Activated CD8-positive, alpha-beta T cell treated with anti-CD3 and anti-CD28 coated beads for 36 hours (primary cell): ENCODE data around the gene DCTN2. TPM values are rescaled to one million over a fixed set of nuclear protein-coding genes. Genes with fewer than 3 reads are reported as not detected.

Experiments
- ATAC-seq: fragments of 200-7000 bp; cut with Tn5 transposase; one replicate; pipeline ENCODE4 v1.10.0; 2021; ENCODE audit warnings: mild to moderate bottlenecking, moderate library complexity
- CTCF ChIA-PET: fragments of 350-600 bp; sonication (Branson Sonifier 250); formaldehyde crosslinking; loops from one replicate; lab custom pipeline; 2021; ENCODE audit warnings: antibody characterized with exemption; lab: Charles Lee
- POLR2A ChIA-PET: fragments of 350-600 bp; sonication (Branson Sonifier 250); formaldehyde crosslinking; loops from one replicate; lab custom pipeline; 2021; ENCODE audit warnings: antibody characterized with exemption; lab: Charles Lee
- DNase-seq: peaks from one replicate; pipeline ENCODE4 v3.0.0-alpha.2; 2020
- H3K27ac Mint-ChIP-seq: one replicate; pipeline ENCODE4 v1.8.0; 2021; ENCODE audit warnings: mild to moderate bottlenecking, mixed read lengths
- H3K27me3 Mint-ChIP-seq: one replicate; pipeline ENCODE4 v1.8.0; 2021; ENCODE audit warnings: mixed read lengths
- H3K36me3 Mint-ChIP-seq: one replicate; pipeline ENCODE4 v1.8.0; 2021; ENCODE audit warnings: low read depth, mixed read lengths
- H3K4me1 Mint-ChIP-seq: one replicate; pipeline ENCODE4 v1.8.0; 2021; ENCODE audit warnings: low read depth, mixed read lengths
- H3K4me3 Mint-ChIP-seq: one replicate; pipeline ENCODE4 v1.8.0; 2021; ENCODE audit warnings: mild to moderate bottlenecking, moderate library complexity, mixed read lengths
- H3K9me3 Mint-ChIP-seq: one replicate; pipeline ENCODE4 v1.8.0; 2021; ENCODE audit warnings: mixed read lengths
- CTCF ChIP-seq: fragments of 200-600 bp; IDR thresholded peaks from one replicate; pipeline ENCODE4 v1.8.0; 2022; ENCODE audit warnings: antibody characterized with exemption, mild to moderate bottlenecking
- intact Hi-C: fragments of 100-400 bp; cut with micrococcal nuclease; formaldehyde crosslinking; loops from one replicate; pipeline ENCODE4 v1.10.0; 2022
- total RNA-seq, 2 experiments: library from RNA; stranded (reverse); gene quantifications; one replicate each; pipeline ENCODE4 v1.2.3, GENCODE V29; 2021

The DCTN2 gene
- total RNA-seq, result 10 to 100 TPM; 66.2 to 68.6 TPM

GRCh38 chr12:57546438-57547287, at the start of gene DCTN2:
TSS of gene DCTN2 (minus strand) at chr12:57547192. CDS start at chr12:57547063, 129 bp downstream.
- intact Hi-C loops, result no loop called here
- Mint-ChIP-seq H3K4me3 (peak within 1 kb of the TSS; percentile 95), H3K4me1 (peaks cover 45% of the 10 kb centered on the region), H3K36me3 (peaks cover 9% of the 10 kb centered on the region), H3K27me3 (peaks cover 4% of the 10 kb centered on the region), H3K27ac (peak within 1 kb of the TSS; percentile 94), H3K9me3 (no peaks in the 10 kb centered on the region)
- ATAC-seq (peak; percentile 96), DNase-seq (peak; percentile 98)
- ChIA-PET CTCF (interaction anchor here (1.1 to 2.0 kb wide), 7 partner anchors 11 to 236 kb away, joined by 3 to 9 read pairs (median 4); partner anchors contain the start of genes OS9 and TSFM), POLR2A (interaction anchor here (0.5 to 2.0 kb wide), 8 partner anchors 11 to 233 kb away, joined by 3 to 11 read pairs (median 4); partner anchors contain the start of genes DDIT3 and OS9)
- no peak for TF ChIP-seq CTCF

- no peak for TF ChIP-seq CTCF
- Mint-ChIP-seq H3K36me3 (peaks cover 6% of the 10 kb centered on the region), H3K9me3 (no peaks in the 10 kb centered on the region), H3K27me3 (no peaks in the 10 kb centered on the region), H3K4me1 (peaks cover 24% of the 10 kb centered on the region), H3K27ac (no peak overlapping the region), H3K4me3 (no peak overlapping the region)
- POLR2A ChIA-PET, result interaction anchor here (3.9 to 4.2 kb wide), 2 partner anchors 16 to 22 kb away, joined by 18 to 21 read pairs; partner anchors contain the start of gene ARHGEF25
- intact Hi-C loops, result no loop called here
- ATAC-seq, result no peak
- no peak for DNase-seq
- CTCF ChIA-PET, result interaction anchor here (1.1 to 4.6 kb wide), 4 partner anchors 10 to 29 kb away, joined by 3 to 53 read pairs (median 5); no protein-coding TSS in a partner anchor
Observed at GRCh38 chr12:57593187-57593586, 46.2 kb upstream of the DCTN2 start.

GRCh38 chr12:57592551-57593165, 45.7 kb upstream of the DCTN2 start:
- TF ChIP-seq CTCF, result no peak
- Mint-ChIP-seq H3K27ac (no peak overlapping the region), H3K36me3 (peaks cover 6% of the 10 kb centered on the region), H3K4me3 (peak overlapping the region; percentile 79), H3K27me3 (no peaks in the 10 kb centered on the region), H3K9me3 (no peaks in the 10 kb centered on the region), H3K4me1 (peaks cover 24% of the 10 kb centered on the region)
- DNase-seq (no peak), ATAC-seq (no peak)
- intact Hi-C loops, result no loop called here
- ChIA-PET CTCF (interaction anchor here (1.3 to 4.6 kb wide), 6 partner anchors 8 to 28 kb away, joined by 4 to 53 read pairs (median 6); partner anchors contain the start of gene ARHGEF25), POLR2A (interaction anchor here (1.1 to 4.2 kb wide), 5 partner anchors 13 to 27 kb away, joined by 3 to 21 read pairs (median 13); partner anchors contain the start of gene ARHGEF25)

- H3K4me3 Mint-ChIP-seq, result peak overlapping the region; percentile 79
- intact Hi-C loops, result no loop called here
- ATAC-seq (no peak), DNase-seq (no peak)
- H3K27ac Mint-ChIP-seq, result peak overlapping the region; percentile 73
- peaks cover 24% of the 10 kb centered on the region for H3K4me1 Mint-ChIP-seq
- CTCF ChIA-PET, result interaction anchor here (0.9 to 4.6 kb wide), 5 partner anchors 8 to 30 kb away, joined by 3 to 53 read pairs (median 6); partner anchors contain the start of gene ARHGEF25
- H3K27me3 Mint-ChIP-seq, result no peaks in the 10 kb centered on the region
- H3K9me3 Mint-ChIP-seq, result no peaks in the 10 kb centered on the region
- POLR2A ChIA-PET, result interaction anchor here (0.8 to 4.2 kb wide), 7 partner anchors 8 to 28 kb away, joined by 3 to 21 read pairs (median 11); partner anchors contain the start of gene ARHGEF25
- peaks cover 6% of the 10 kb centered on the region for H3K36me3 Mint-ChIP-seq
- TF ChIP-seq CTCF, result no peak
Observed at GRCh38 chr12:57591782-57592325, 44.9 kb upstream of the DCTN2 start.
